Loucy (cell line): ENCODE data around the gene CCDC137.
A peak's percentile ranks its signal among the peaks of the same experiment; 100 is the strongest.

Source experiments
- H2AFZ ChIP-seq: fragments of 200-600 bp; sonication (generic); 2 replicates; pipeline ENCODE4 v1.6.0; 2016; ENCODE audit warnings: antibody characterized with exemption, mild to moderate bottlenecking, low read length, moderate library complexity
- H3F3A ChIP-seq: fragments of 200-600 bp; 2 replicates; pipeline ENCODE4 v1.6.0; 2016; ENCODE audit warnings: antibody characterized with exemption, low read depth, mild to moderate bottlenecking
- H3K27me3 ChIP-seq: fragments of 200-600 bp; sonication (generic); 2 replicates; pipeline ENCODE4 v1.6.1; 2014; ENCODE audit warnings: low read length, mild to moderate bottlenecking; ENCODE audit not compliant: insufficient read depth, poor library complexity, severe bottlenecking
- H3K36me3 ChIP-seq: fragments of 200-600 bp; sonication (generic); 2 replicates; pipeline ENCODE4 v1.6.1; 2016; ENCODE audit warnings: low read length; ENCODE audit not compliant: insufficient read depth
- H3K4me1 ChIP-seq: fragments of 200-600 bp; sonication (generic); 2 replicates; pipeline ENCODE4 v1.5.1; 2014; ENCODE audit warnings: low read length, mild to moderate bottlenecking; ENCODE audit not compliant: insufficient read depth, poor library complexity, severe bottlenecking
- H3K4me2 ChIP-seq: fragments of 200-600 bp; sonication (generic); 2 replicates; pipeline ENCODE4 v1.6.0; 2014; ENCODE audit warnings: antibody characterized with exemption, low read length, low read depth, mild to moderate bottlenecking; ENCODE audit not compliant: poor library complexity, severe bottlenecking
- H3K4me3 ChIP-seq: fragments of 200-600 bp; sonication (generic); 2 replicates; pipeline ENCODE4 v1.5.1; 2014; ENCODE audit warnings: low read length, mild to moderate bottlenecking, mixed read lengths; ENCODE audit not compliant: poor library complexity, severe bottlenecking
- H3K79me2 ChIP-seq: fragments of 200-600 bp; sonication (generic); 2 replicates; pipeline ENCODE4 v1.6.1; 2014; ENCODE audit warnings: low read length; ENCODE audit not compliant: insufficient read depth
- H3K9ac ChIP-seq: fragments of 200-600 bp; sonication (generic); 2 replicates; pipeline ENCODE4 v1.6.0; 2014; ENCODE audit warnings: mild to moderate bottlenecking, low read depth, low read length, moderate library complexity; ENCODE audit not compliant: poor library complexity, severe bottlenecking
- H3K9me2 ChIP-seq: fragments of 200-600 bp; sonication (generic); replicated peaks from 2 replicates; pipeline ENCODE4 v1.6.1; 2016; ENCODE audit warnings: low read depth, low read length, mixed read lengths
- H3K9me3 ChIP-seq: fragments of 200-600 bp; sonication (generic); 2 replicates; pipeline ENCODE4 v1.6.1; 2014; ENCODE audit warnings: mild to moderate bottlenecking, antibody characterized with exemption, low read length, low read depth; ENCODE audit not compliant: insufficient read depth
- H4K20me1 ChIP-seq: fragments of 200-600 bp; sonication (generic); 2 replicates; pipeline ENCODE4 v1.6.0; 2014; ENCODE audit warnings: antibody characterized with exemption, low read length, mild to moderate bottlenecking; ENCODE audit not compliant: insufficient read depth, poor library complexity, severe bottlenecking
- EZH2phosphoT487 ChIP-seq: fragments of 200-600 bp; IDR thresholded peaks from 2 replicates; pipeline ENCODE4 v1.6.1; 2018; ENCODE audit warnings: antibody characterized with exemption, mild to moderate bottlenecking, moderate library complexity, borderline replicate concordance
- TF ChIP-seq, protein P1 (sequence below): fragments of 200-600 bp; sonication (generic); conservative IDR thresholded peaks from 2 replicates; pipeline ENCODE4 v1.5.1; 2014; ENCODE audit warnings: mild to moderate bottlenecking, antibody characterized with exemption, low read length

Gene CCDC137

DNA sequence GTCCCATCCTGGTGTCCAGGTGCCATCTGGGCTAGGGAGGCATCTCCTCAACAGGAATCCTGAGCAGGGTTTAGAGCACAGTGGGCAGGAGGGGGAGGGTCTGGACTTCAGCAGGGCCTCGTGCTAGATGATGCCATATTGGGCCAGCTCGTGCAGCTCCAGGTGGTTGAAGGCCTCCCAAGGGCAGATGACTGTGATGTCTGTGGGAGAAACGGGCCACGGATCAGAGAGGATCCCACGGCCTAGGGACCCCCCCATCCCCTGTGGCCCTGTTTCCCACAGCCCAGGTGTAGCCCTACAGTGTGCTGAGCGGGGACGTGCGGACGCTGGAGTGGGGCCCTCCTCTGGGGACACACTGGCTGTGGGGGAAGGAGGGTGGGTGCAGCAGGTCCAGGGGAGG is 15.6 kb upstream of the CCDC137 start:
- Histone ChIP-seq H2AFZ (no peak overlapping the region), H4K20me1 (no peaks in the 10 kb centered on the region), H3K79me2 (no peaks in the 10 kb centered on the region), H3F3A (no peaks in the 10 kb centered on the region), H3K9ac (no peak overlapping the region), H3K36me3 (no peaks in the 10 kb centered on the region), H3K4me1 (peaks cover 16% of the 10 kb centered on the region), H3K9me3 (no peaks in the 10 kb centered on the region), H3K4me3 (no peak overlapping the region), H3K4me2 (no peak overlapping the region), H3K27me3 (no peaks in the 10 kb centered on the region), H3K9me2 (no peaks in the 10 kb centered on the region)
- TF ChIP-seq EZH2phosphoT487: no peak
- TF ChIP-seq, protein P1, sequence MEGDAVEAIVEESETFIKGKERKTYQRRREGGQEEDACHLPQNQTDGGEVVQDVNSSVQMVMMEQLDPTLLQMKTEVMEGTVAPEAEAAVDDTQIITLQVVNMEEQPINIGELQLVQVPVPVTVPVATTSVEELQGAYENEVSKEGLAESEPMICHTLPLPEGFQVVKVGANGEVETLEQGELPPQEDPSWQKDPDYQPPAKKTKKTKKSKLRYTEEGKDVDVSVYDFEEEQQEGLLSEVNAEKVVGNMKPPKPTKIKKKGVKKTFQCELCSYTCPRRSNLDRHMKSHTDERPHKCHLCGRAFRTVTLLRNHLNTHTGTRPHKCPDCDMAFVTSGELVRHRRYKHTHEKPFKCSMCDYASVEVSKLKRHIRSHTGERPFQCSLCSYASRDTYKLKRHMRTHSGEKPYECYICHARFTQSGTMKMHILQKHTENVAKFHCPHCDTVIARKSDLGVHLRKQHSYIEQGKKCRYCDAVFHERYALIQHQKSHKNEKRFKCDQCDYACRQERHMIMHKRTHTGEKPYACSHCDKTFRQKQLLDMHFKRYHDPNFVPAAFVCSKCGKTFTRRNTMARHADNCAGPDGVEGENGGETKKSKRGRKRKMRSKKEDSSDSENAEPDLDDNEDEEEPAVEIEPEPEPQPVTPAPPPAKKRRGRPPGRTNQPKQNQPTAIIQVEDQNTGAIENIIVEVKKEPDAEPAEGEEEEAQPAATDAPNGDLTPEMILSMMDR: no peak

DNA sequence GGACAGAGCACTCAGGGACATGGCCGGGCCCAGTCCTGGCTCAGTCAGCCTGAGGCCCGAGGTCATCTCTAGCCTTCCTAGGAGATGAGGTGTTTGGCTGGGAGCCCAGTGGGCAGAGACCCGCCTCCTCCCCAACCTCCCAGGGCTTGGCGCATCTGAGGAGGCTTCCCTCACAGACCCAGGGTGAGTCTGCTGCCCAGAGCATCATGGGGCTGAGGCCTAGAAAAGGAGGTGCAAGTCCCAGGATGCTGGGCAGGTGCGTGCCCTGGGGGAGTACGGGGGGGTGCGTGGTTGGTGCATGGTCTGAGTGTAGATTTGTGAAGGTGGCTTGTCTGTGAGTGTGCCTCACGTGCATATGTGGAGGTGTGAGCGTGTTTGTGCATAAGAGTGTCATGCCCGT is 14.8 kb upstream of the CCDC137 start:
- H3K9me2 ChIP-seq: no peaks in the 10 kb centered on the region
- H3K27me3 ChIP-seq: no peaks in the 10 kb centered on the region
- H2AFZ ChIP-seq: no peak overlapping the region
- no peaks in the 10 kb centered on the region for H3K9me3 ChIP-seq
- H3K4me1 ChIP-seq: peaks cover 24% of the 10 kb centered on the region
- H3K4me2 ChIP-seq: no peak overlapping the region
- H3K4me3 ChIP-seq: no peak overlapping the region
- H3K79me2 ChIP-seq: no peaks in the 10 kb centered on the region
- TF ChIP-seq EZH2phosphoT487: no peak
- TF ChIP-seq, protein P1: no peak
- no peak overlapping the region for H3K9ac ChIP-seq
- H4K20me1 ChIP-seq: no peaks in the 10 kb centered on the region
- H3K36me3 ChIP-seq: no peaks in the 10 kb centered on the region
- no peaks in the 10 kb centered on the region for H3F3A ChIP-seq

DNA sequence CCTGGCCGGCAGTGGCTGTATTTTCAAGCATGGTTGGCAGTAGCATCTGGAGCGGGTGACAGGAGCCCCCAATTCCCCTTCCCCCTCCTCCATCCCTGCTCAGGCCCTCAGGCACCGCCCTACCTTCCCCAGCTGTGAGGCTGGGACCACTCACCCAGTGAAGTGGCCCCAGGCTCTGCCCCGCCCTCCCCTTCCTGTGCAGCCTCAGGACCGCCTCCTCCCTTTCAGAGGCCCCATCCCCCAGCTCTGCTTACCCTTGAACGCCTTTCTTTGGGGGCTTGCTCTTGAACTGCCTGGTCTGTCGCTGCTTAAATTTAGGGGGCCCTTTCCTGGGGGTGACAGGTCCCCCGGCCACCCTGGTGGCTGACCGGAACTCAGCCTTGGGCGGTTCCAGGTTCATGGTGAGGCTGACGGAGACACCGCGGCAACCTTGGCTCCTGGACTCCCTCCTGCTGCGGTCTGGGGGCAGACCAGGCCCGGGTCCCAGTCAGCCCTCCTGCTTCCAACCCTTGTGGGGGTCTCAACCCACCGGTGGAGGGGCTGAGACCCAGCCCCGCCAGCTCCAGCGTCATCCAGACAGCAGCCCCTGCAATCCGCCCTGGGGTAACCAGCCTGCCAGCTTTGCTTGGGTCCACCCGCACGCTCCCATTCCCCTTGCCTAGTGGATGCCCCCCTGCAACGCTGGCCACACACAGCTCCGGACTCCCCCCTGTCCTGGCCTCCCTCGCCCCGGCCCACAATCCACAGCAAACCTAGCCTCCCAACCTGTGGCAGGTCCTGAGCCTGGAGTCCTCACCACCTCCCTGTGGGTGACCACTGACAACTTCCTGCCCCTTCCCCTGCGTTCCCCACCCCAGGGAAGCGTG is 13.4 kb upstream of the CCDC137 start:
- peak overlapping the region; percentile 90 for H3K4me2 ChIP-seq

More for the DNA sequence above, 13.4 kb upstream of the CCDC137 start:
- peak overlapping the region; percentile 83 for H3K9ac ChIP-seq
- H3F3A ChIP-seq: no peaks in the 10 kb centered on the region
- peaks cover 32% of the 10 kb centered on the region for H3K4me1 ChIP-seq
- TF ChIP-seq, protein P1: no peak
- no peak for TF ChIP-seq EZH2phosphoT487
- H4K20me1 ChIP-seq: no peaks in the 10 kb centered on the region
- H3K36me3 ChIP-seq: no peaks in the 10 kb centered on the region
- peak overlapping the region; percentile 82 for H3K4me3 ChIP-seq
- no peaks in the 10 kb centered on the region for H3K27me3 ChIP-seq
- no peaks in the 10 kb centered on the region for H3K79me2 ChIP-seq
- H2AFZ ChIP-seq: peak overlapping the region; percentile 87
- no peaks in the 10 kb centered on the region for H3K9me3 ChIP-seq
- no peaks in the 10 kb centered on the region for H3K9me2 ChIP-seq
